KMS-11 (cell line): ENCODE results near the gene CROCC2.

Experiments used
- H2AFZ ChIP-seq: fragments of 200-600 bp; sonication (generic); 2 replicates; pipeline ENCODE4 v1.6.1; 2016; ENCODE audit warnings: antibody characterized with exemption, mixed run types, low read depth
- H3K27ac ChIP-seq: fragments of 200-600 bp; sonication (generic); 2 replicates; pipeline ENCODE4 v1.6.1; 2016; ENCODE audit warnings: mild to moderate bottlenecking, mixed run types
- H3K27me3 ChIP-seq: fragments of 200-600 bp; sonication (generic); 2 replicates; pipeline ENCODE4 v1.6.1; 2017; ENCODE audit warnings: mild to moderate bottlenecking, low read depth, mixed run types, moderate library complexity; ENCODE audit not compliant: insufficient read depth
- H3K36me3 ChIP-seq: fragments of 200-600 bp; sonication (generic); 2 replicates; pipeline ENCODE4 v1.6.1; 2017; ENCODE audit warnings: mild to moderate bottlenecking, mixed run types; ENCODE audit not compliant: insufficient read depth
- H3K4me1 ChIP-seq: fragments of 200-600 bp; sonication (generic); 2 replicates; pipeline ENCODE4 v1.6.1; 2016; ENCODE audit warnings: mild to moderate bottlenecking, low read depth, mixed run types; ENCODE audit not compliant: poor library complexity, severe bottlenecking
- H3K4me2 ChIP-seq: fragments of 200-600 bp; sonication (generic); 2 replicates; pipeline ENCODE4 v1.7.0; 2016; ENCODE audit warnings: mild to moderate bottlenecking, mixed run types
- H3K4me3 ChIP-seq: fragments of 200-600 bp; sonication (generic); IDR thresholded peaks from 2 replicates; pipeline ENCODE4 v1.6.1; 2017; ENCODE audit warnings: low read depth, low read length, mixed read lengths; ENCODE audit not compliant: insufficient read depth
- H3K79me2 ChIP-seq: fragments of 200-600 bp; sonication (generic); 2 replicates; pipeline ENCODE4 v1.6.1; 2016; ENCODE audit warnings: low read depth, mixed run types; ENCODE audit not compliant: insufficient read depth
- H3K9ac ChIP-seq: fragments of 200-600 bp; sonication (generic); 2 replicates; pipeline ENCODE4 v1.6.1; 2016; ENCODE audit warnings: mild to moderate bottlenecking, mixed run types
- H4K20me1 ChIP-seq: fragments of 200-600 bp; sonication (generic); 2 replicates; pipeline ENCODE4 v1.6.1; 2016; ENCODE audit warnings: mild to moderate bottlenecking, mixed run types; ENCODE audit not compliant: insufficient read depth
- TF ChIP-seq, protein P1 (sequence below): fragments of 200-600 bp; sonication (generic); conservative IDR thresholded peaks from 2 replicates; pipeline ENCODE4 v1.6.1; 2017; ENCODE audit warnings: low read depth, mild to moderate bottlenecking, antibody characterized with exemption, low read length, moderate library complexity, mixed read lengths

The CROCC2 gene

DNA sequence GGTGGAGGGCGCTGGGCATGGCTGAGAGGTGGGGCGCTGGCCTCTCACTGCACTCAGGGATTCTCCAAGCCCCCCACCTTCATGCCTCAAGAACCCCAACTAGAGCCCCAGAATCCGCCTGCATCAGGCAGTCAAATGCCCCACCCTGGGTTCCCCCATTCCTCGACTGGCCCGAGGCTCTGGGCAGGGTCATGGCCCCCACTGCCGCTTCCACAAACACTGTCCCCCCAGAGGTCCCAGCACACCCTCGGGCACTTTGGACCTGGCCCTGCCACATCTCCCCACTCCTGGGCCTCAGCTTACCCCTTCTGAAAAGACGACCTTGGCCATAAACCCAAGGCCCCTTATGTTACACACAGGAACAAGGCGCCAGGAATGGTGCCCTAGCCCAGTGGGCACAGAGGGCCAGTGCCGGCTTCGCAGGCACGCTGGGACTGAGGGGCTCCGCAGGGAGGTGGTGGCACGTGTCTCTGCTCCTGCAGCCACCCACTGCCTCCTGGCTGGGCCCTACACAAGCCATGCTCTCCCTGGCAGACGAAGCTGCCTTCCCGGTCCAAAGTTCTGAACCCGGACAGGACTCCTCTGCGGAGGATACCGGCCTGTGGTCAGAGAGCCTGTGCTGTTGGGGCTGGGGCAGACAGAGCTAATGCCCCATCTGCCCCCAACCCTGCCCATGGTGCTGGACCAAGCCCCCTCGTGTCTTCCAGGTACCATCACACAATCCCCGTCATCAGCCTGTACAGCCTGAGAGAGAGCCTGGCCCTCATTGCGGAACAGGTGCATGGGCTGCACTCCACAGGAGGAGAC, 30.7 kb upstream of the CROCC2 start:
- TF ChIP-seq, protein P1, sequence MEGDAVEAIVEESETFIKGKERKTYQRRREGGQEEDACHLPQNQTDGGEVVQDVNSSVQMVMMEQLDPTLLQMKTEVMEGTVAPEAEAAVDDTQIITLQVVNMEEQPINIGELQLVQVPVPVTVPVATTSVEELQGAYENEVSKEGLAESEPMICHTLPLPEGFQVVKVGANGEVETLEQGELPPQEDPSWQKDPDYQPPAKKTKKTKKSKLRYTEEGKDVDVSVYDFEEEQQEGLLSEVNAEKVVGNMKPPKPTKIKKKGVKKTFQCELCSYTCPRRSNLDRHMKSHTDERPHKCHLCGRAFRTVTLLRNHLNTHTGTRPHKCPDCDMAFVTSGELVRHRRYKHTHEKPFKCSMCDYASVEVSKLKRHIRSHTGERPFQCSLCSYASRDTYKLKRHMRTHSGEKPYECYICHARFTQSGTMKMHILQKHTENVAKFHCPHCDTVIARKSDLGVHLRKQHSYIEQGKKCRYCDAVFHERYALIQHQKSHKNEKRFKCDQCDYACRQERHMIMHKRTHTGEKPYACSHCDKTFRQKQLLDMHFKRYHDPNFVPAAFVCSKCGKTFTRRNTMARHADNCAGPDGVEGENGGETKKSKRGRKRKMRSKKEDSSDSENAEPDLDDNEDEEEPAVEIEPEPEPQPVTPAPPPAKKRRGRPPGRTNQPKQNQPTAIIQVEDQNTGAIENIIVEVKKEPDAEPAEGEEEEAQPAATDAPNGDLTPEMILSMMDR, result no peak
- H3K4me3 ChIP-seq, result no peak overlapping the region
- H3K27me3 ChIP-seq, result peaks cover 22% of the 10 kb centered on the region; the same call in 1 of the 2 replicates
- H3K9ac ChIP-seq, result no peak overlapping the region
- H3K4me2 ChIP-seq, result no peak overlapping the region
- no peaks in the 10 kb centered on the region for H3K79me2 ChIP-seq
- no peak overlapping the region for H2AFZ ChIP-seq
- no peaks in the 10 kb centered on the region for H3K4me1 ChIP-seq
- H3K36me3 ChIP-seq, result no peaks in the 10 kb centered on the region
- H3K27ac ChIP-seq, result no peak overlapping the region
- H4K20me1 ChIP-seq, result no peaks in the 10 kb centered on the region

- H3K4me2 ChIP-seq, result no peak overlapping the region
- no peak overlapping the region for H2AFZ ChIP-seq
- no peaks in the 10 kb centered on the region for H3K4me1 ChIP-seq
Measured at GRCh38 chr2:240876035-240876474, 30.1 kb upstream of the CROCC2 start.

GRCh38 chr2:240876475-240877251, 29.5 kb upstream of the CROCC2 start:
- Histone ChIP-seq H3K27ac (no peak overlapping the region), H3K4me1 (no peaks in the 10 kb centered on the region), H2AFZ (no peak overlapping the region), H3K36me3 (no peaks in the 10 kb centered on the region), H3K4me3 (no peak overlapping the region), H3K9ac (no peak overlapping the region), H4K20me1 (no peaks in the 10 kb centered on the region), H3K4me2 (no peak overlapping the region), H3K79me2 (no peaks in the 10 kb centered on the region), H3K27me3 (peaks cover 33% of the 10 kb centered on the region)
- TF ChIP-seq, protein P1, result no peak

More at GRCh38 chr2:240876035-240876474, 30.1 kb upstream of the CROCC2 start:
- Histone ChIP-seq H3K9ac (no peak overlapping the region), H3K79me2 (no peaks in the 10 kb centered on the region), H3K4me3 (no peak overlapping the region), H3K27ac (no peak overlapping the region), H3K36me3 (no peaks in the 10 kb centered on the region), H4K20me1 (no peaks in the 10 kb centered on the region), H3K27me3 (peaks cover 27% of the 10 kb centered on the region)
- TF ChIP-seq, protein P1, result no peak

DNA sequence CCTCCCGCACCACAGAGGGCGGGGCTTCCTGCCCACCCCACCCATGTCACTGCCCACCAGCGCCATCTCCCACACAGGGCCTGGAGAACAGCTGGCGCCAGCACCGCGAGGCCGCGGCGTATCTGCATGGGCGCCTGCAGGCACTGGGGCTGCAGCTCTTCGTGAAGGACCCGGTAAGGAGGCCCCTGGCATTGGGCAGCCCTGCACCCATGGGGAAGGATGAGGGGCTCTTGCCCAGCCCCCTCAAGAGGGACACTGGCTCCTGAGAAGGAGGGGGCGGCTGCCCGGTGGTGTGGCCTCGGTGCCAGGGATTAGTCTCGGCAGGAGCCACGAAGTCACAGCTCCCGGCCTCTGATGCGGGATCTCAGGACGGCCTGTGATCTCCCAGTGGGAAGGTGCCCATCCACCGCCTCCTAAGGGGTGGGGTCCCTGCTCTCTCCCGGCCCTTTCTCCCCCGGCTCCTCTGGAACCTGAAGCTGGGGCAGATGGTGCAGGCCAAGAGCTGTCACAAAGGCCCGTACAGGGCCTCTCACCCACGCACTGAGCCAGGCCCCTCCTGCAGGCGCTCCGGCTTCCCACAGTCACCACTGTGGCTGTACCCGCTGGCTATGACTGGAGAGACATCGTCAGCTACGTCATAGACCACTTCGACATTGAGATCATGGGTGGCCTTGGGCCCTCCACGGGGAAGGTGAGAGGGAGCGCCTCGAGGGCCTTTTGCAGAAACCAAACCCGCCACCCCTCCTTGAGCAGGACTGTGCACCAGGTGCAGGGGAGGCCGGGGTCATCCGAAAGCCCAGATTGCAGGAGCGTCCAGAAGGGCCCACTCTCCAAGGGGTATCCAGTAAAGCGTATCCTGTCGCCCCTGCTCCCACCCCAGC, 28.4 kb upstream of the CROCC2 start:
- Histone ChIP-seq H3K4me2 (no peak overlapping the region), H3K9ac (no peak overlapping the region), H3K79me2 (no peaks in the 10 kb centered on the region)

More for the DNA sequence above, 28.4 kb upstream of the CROCC2 start:
- TF ChIP-seq, protein P1, result no peak
- Histone ChIP-seq H3K36me3 (no peaks in the 10 kb centered on the region), H3K4me1 (no peaks in the 10 kb centered on the region), H3K4me3 (no peak overlapping the region), H3K27me3 (peaks cover 38% of the 10 kb centered on the region), H4K20me1 (no peaks in the 10 kb centered on the region), H2AFZ (no peak overlapping the region), H3K27ac (no peak overlapping the region)
